Left cardiac atrium (tissue), 4 donors: ENCODE results near the gene FBXL17. TPM values are rescaled to one million over a fixed set of nuclear protein-coding genes. Genes with fewer than 3 reads are reported as not detected.
A peak's percentile ranks its signal among the peaks of the same experiment; 100 is the strongest.
"Not testable (repeated sequence)": the region's sequence is repeated elsewhere in the genome, so short reads cannot be mapped to it uniquely, and the experiment has no call there.

Source experiments
- ATAC-seq, 2 donors: fragments of 200-7000 bp; cut with Tn5 transposase; one replicate each; pipeline ENCODE4 v1.9.1; 2020; ENCODE audit warnings: mild to moderate bottlenecking in 2 of 2, moderate library complexity in 2 of 2
- DNase-seq: peaks from one replicate; pipeline ENCODE4 v3.0.0-alpha.2; 2020
- intact Hi-C, 2 donors: fragments of 100-400 bp; cut with DNase I; formaldehyde crosslinking; loops; one replicate each; pipeline versions ENCODE4 v1.14.1 to v1.15.1; 2022 to 2023
- total RNA-seq, 2 donors: library from RNA; stranded (reverse); fragmentation: NEBNext Ultra II Directional; extraction: Animal tissue kit (Norgen Biotek cat#: 25700); gene quantifications; one replicate each; pipeline ENCODE4 v1.2.1, GENCODE V29; 2021
- donor health status: DM: no; HTN: yes; CAD: no.
- donor health status: DM: no; HTN: yes; CAD: no; lungs with severe emphysema.
- donor health status: DM: yes; HTN: yes; CAD: no.
- donor health status: Dilated cardiomyopathy.

The FBXL17 gene
- total RNA-seq, 2 donors from 2014 or later, result 25.0 to 32.9 TPM

GRCh38 chr5:108326982-108327381 lies 54.9 kb downstream of the FBXL17 start:
- intact Hi-C loops, result no loop called here

GRCh38 chr5:108324886-108325285 lies 57.0 kb downstream of the FBXL17 start:
- intact Hi-C loops, result no loop called here
- DNase-seq (no peak), ATAC-seq (no peak)

More at GRCh38 chr5:108326982-108327381, 54.9 kb downstream of the FBXL17 start:
- DNase-seq (no peak), ATAC-seq (no peak)

- intact Hi-C loops, result no loop called here
- ATAC-seq, result no peak
- DNase-seq, result no peak
These were observed 60.6 kb downstream of the FBXL17 start for GRCh38 chr5:108321341-108321740.

- intact Hi-C loops, result no loop called here
- no peak for DNase-seq
- no peak for ATAC-seq
These were observed 61.7 kb downstream of the FBXL17 start for GRCh38 chr5:108320231-108320630.

GRCh38 chr5:108315829-108316228 lies 66.1 kb downstream of the FBXL17 start:
- ATAC-seq (no peak), DNase-seq (no peak)
- intact Hi-C loops, result no loop called here

- no peak for DNase-seq
- intact Hi-C loops, result no loop called here
- ATAC-seq, result peak in 1 of 2 donors; percentile 31
These were observed 69.6 kb downstream of the FBXL17 start for GRCh38 chr5:108312258-108312657.

GRCh38 chr5:108311682-108312081 lies 70.2 kb downstream of the FBXL17 start:
- DNase-seq (no peak), ATAC-seq (no peak)
- intact Hi-C loops, result no loop called here

GRCh38 chr5:108303611-108304010 lies 78.3 kb downstream of the FBXL17 start:
- no peak for ATAC-seq
- no peak for DNase-seq
- intact Hi-C loops, result no loop called here

- no peak for ATAC-seq
- intact Hi-C loops, result no loop called here
- DNase-seq, result no peak
These were observed 78.8 kb downstream of the FBXL17 start for GRCh38 chr5:108303086-108303485.

GRCh38 chr5:108297042-108297601 lies 84.8 kb downstream of the FBXL17 start:
- ATAC-seq (no peak), DNase-seq (no peak)
- intact Hi-C loops, result no loop called here

GRCh38 chr5:108295578-108296368 lies 86.1 kb downstream of the FBXL17 start:
- no peak for DNase-seq
- ATAC-seq, result peak in 1 of 2 donors; percentile 43
- intact Hi-C loops, result no loop called here

GRCh38 chr5:108280960-108281569 lies 100.8 kb downstream of the FBXL17 start:
- ATAC-seq (no peak), DNase-seq (no peak)
- intact Hi-C loops, result no loop called here

- intact Hi-C loops, result no loop called here
- ATAC-seq (no peak), DNase-seq (no peak)
These were observed 101.7 kb downstream of the FBXL17 start for GRCh38 chr5:108280248-108280647.

- intact Hi-C loops, result no loop called here
- ATAC-seq, result peak in 1 of 2 donors; percentile 19
- DNase-seq, result no peak
These were observed 103.3 kb downstream of the FBXL17 start for GRCh38 chr5:108278285-108279240.

GRCh38 chr5:108276187-108277050 lies 105.5 kb downstream of the FBXL17 start:
- intact Hi-C loops, result no loop called here
- no peak for ATAC-seq

GRCh38 chr5:108274080-108274479 lies 107.8 kb downstream of the FBXL17 start:
- ATAC-seq, DNase-seq, intact Hi-C loops: not testable (repeated sequence)

More at GRCh38 chr5:108276187-108277050, 105.5 kb downstream of the FBXL17 start:
- no peak for DNase-seq

- ATAC-seq (no peak), DNase-seq (no peak)
- intact Hi-C loops, result no loop called here
These were observed 110.8 kb downstream of the FBXL17 start for GRCh38 chr5:108271127-108271526.

- no peak for DNase-seq
- peak in 1 of 2 donors; percentile 85 for ATAC-seq
- intact Hi-C loops, result no loop called here
These were observed 115.7 kb downstream of the FBXL17 start for GRCh38 chr5:108266242-108266641.
